Dermis blood vessel endothelial cell (primary cell): ENCODE measurements around the gene RFWD3. TPM values are rescaled to one million over a fixed set of nuclear protein-coding genes. Genes with fewer than 3 reads are reported as not detected.

Experiments used
- DNase-seq: peaks from one replicate; pipeline ENCODE4 v3.0.0; 2010
- total RNA-seq: library from RNA; depleted of rRNA; stranded (reverse); fragments of >200 nt; gene quantifications from 2 replicates; pipeline ENCODE4 v1.2.3, GENCODE V29; 2014

Gene RFWD3
- total RNA-seq, 1 donor from 2014 or later: 19.4 TPM

GRCh38 chr16:74666010-74666421 is 661 bp downstream of the RFWD3 start:
- DNase-seq: no peak

- DNase-seq: no peak
Observed at GRCh38 chr16:74661064-74661463, 5.6 kb downstream of the RFWD3 start.

DNA sequence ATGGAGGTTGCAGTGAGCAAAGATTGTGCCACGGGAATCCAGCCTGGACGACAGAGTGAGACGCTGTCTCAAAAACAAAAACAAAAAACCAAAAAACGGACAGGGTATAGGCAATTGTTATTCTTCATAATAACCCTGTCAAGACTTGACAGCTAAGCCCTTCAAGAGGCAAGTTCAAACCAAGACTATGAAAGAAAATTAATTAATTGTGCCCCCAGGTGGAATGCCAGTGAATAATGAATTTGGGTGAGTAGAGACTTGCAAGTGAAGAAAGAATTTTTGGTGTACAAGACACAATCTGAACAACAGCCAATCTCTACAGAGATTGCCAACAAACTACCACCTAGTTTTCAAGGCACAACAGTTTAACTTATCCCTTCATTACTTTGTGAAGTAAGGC is 6.3 kb downstream of the RFWD3 start:
- no peak for DNase-seq

DNA sequence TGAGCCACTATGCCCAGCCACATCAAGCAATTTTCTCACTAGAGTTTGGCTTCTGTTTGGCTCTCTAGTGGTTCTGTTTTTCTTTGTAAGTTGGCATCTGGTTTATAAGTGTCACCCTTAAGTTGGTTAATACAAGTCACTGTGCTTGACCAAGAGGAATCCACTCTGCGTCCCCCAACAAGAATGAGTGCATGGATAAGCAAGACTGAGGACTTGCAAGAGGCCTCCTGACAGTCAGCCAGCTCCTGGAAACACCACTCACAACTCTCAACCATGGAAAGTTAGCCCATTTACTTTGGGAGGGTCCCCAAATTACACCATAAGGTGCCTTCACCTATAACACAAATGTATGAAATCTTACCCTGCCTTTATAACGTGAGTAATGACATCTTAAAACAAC is 7.6 kb downstream of the RFWD3 start:
- DNase-seq: no peak

GRCh38 chr16:74657870-74658642 is 8.6 kb downstream of the RFWD3 start:
- DNase-seq: no peak

DNA sequence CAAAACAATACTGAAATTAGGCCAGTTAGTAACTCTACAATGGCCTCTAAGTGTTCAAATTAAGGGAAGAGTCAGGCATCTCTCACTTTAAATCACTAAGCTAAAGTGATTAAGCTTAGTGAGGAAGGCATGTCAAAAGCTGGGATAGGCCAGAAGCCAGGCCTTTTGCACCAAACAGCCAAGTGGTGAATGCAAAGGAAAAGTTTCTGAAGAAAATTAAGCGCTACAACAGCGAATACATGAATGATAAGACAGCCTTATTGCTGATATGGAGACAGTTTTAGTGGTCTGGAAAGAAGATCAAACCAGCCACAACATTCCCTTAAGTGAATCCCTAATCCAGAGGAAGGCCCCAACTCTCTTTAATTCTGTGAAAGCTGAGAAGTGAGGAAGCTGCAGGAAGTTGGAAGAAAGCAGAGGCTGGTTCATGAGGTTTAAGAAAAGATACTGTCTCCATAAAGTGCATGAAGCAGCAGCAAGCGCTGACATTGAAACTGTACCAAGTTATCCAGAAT is 12.1 kb downstream of the RFWD3 start:
- DNase-seq: no peak

DNA sequence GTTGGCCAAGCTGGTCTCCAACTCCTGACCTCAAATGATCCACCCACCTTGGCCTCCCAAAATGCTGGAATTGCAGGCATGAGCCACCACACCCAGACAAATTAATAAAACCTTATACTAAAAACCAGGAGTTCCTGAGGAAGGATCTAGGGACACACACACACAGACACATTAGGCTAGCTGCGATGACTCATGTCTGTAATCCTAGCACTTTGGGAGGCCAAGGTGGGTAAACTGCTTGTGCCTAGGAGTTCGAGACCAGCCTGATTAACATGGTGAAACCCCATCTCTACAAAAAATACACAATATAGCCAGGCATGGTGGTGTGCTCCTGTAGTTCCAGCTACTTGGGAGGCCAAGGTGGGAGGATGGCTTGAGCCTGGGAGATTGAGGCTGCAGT is 13.8 kb downstream of the RFWD3 start:
- peak; percentile 14 for DNase-seq

DNA sequence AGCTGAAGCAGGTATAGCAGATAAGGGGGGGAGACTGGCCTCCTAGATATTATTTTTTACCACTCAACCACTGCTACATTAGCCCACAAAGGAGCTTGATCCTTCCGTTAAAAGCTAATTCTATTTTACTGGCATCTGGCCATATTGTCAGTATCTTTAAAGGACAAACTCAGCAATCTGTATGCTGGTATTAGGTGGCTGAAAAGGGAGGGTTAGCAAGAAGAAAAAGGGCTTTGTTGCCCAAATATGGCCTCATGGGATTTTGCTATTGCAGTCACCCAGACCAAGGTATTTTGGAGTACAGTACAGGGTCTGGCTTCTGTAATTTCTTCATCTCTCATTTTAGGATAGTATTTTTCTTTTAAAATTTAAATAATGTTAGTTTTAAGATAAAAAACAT is 14.4 kb downstream of the RFWD3 start:
- no peak for DNase-seq

GRCh38 chr16:74651841-74652240 is 14.8 kb downstream of the RFWD3 start:
- no peak for DNase-seq

GRCh38 chr16:74650966-74651567 is 15.6 kb downstream of the RFWD3 start:
- peak; percentile 49 for DNase-seq

GRCh38 chr16:74649839-74650504 is 16.7 kb downstream of the RFWD3 start:
- DNase-seq: no peak

DNA sequence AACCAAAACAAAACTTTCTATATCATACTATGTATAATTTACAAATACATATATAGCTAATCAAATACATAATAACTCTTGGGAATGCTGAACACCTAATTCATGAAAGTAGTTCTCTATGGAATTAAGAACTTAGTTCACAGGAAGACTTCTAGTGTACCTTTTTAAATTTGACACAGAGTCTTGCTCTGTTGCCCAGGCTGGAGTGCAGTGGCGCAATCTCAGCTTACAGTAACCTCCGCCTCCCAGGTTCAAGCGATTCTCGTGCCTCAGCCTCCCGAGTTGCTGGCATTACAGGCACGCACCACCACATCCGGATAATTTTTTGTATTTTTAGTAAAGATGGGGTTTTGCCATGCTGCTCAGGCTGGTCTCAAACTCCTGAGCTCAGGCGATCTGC is 24.7 kb downstream of the RFWD3 start:
- DNase-seq: no peak

GRCh38 chr16:74637742-74638453 is 28.8 kb downstream of the RFWD3 start:
- no peak for DNase-seq

DNA sequence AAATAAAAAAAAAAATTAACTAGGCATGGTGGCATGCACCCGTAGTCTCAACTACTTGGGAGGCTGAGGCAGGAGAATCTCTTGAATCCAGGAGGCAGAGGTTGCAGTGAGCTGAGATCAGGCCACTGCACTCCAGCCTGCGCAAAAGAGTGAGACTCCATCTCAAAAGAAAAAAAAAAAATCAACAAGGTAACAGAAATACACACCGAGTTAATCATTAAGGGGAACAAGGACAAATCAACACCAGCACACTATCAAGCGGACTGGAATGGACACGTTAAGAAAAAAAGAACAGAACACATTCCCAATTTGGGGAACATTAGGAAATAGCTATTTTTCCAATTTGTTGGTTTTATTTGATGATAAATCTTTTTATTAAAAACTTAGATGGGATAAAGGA is 31.4 kb downstream of the RFWD3 start:
- no peak for DNase-seq

GRCh38 chr16:74633686-74634085 is 33.0 kb downstream of the RFWD3 start:
- no peak for DNase-seq

GRCh38 chr16:74627506-74628220 is 39.0 kb downstream of the RFWD3 start:
- peak; percentile 20 for DNase-seq

DNA sequence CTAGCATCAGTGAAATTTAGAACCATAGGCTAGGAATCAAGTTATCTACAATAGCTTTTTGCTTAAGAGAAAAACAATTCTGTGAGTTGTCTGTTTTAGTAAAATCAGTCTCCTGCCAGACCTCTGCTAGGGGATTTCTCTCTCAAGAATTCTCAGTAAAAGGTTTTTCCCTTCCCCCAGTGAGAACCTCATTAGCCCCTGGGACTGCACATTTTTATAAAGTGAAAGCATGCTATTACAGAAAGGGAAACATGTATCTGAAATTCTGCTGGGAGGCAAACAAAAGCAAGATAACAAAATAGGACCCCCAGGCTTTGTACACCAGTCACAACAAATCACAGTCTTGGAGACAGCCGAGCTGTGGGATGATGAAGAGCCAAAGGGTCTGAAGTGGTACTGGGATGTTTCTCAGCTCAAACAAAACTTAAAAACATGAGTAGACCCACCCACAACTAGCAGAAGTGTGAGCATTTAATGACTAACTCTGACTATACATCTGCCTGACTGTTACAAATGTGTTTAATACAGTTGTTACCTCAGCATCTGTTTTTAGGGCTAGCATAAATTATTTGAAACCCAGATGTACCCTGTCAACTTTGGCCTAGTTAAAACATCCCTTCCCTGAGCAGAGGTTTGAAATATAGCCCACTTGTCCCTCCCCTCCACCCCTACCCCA is 39.8 kb downstream of the RFWD3 start:
- DNase-seq: no peak

GRCh38 chr16:74625500-74626350 is 41.0 kb downstream of the RFWD3 start:
- DNase-seq: no peak

- no peak for DNase-seq
Observed at GRCh38 chr16:74623839-74624235, 42.8 kb downstream of the RFWD3 start.

GRCh38 chr16:74623214-74623838 is 43.4 kb downstream of the RFWD3 start:
- DNase-seq: peak; percentile 80
